H9 (cell line): ENCODE results near the gene DIS3L2. TPM values are rescaled to one million over a fixed set of nuclear protein-coding genes. Genes with fewer than 3 reads are reported as not detected.
"Not testable (repeated sequence)": the region's sequence is repeated elsewhere in the genome, so short reads cannot be mapped to it uniquely, and the experiment has no call there.

Experiments
- DNase-seq: peaks from one replicate; pipeline ENCODE4 v3.0.0-alpha.2; 2017
- H2AFZ ChIP-seq: one replicate; pipeline ENCODE4 v1.6.1; 2013; ENCODE audit warnings: mild to moderate bottlenecking, low read length, control low read depth, moderate library complexity
- H2AK5ac ChIP-seq: 2 replicates; pipeline ENCODE4 v1.6.1; 2013; ENCODE audit warnings: low read length, control low read depth, mixed read lengths; ENCODE audit not compliant: insufficient read length
- H2BK120ac ChIP-seq: one replicate; pipeline ENCODE4 v1.6.1; 2013; ENCODE audit warnings: low read depth, mild to moderate bottlenecking, low read length, control low read depth, inconsistent platforms; ENCODE audit not compliant: poor library complexity, severe bottlenecking
- H2BK12ac ChIP-seq: 2 replicates; pipeline ENCODE4 v1.6.1; 2013; ENCODE audit warnings: low read length, control low read depth, mixed read lengths, low read depth; ENCODE audit not compliant: insufficient read length
- H2BK15ac ChIP-seq: 2 replicates; pipeline ENCODE4 v1.6.1; 2013; ENCODE audit warnings: low read depth, low read length, control low read depth
- H2BK20ac ChIP-seq: one replicate; pipeline ENCODE4 v1.6.1; 2013; ENCODE audit warnings: low read depth, mild to moderate bottlenecking, low read length, control low read depth, inconsistent platforms; ENCODE audit not compliant: poor library complexity, severe bottlenecking
- H2BK5ac ChIP-seq: 2 replicates; pipeline ENCODE4 v1.6.1; 2013; ENCODE audit warnings: low read length, control low read depth, mixed read lengths; ENCODE audit not compliant: insufficient read length
- H3K14ac ChIP-seq: 2 replicates; pipeline ENCODE4 v1.6.1; 2013; ENCODE audit warnings: low read length, control low read depth; ENCODE audit not compliant: insufficient read depth
- H3K18ac ChIP-seq: 2 replicates; pipeline ENCODE4 v1.6.1; 2013; ENCODE audit warnings: low read depth, mild to moderate bottlenecking, mixed read lengths, low read length, control low read depth; ENCODE audit not compliant: insufficient read length
- H3K23ac ChIP-seq: 2 replicates; pipeline ENCODE4 v1.6.1; 2013; ENCODE audit warnings: low read length, control low read depth, mixed read lengths, low read depth; ENCODE audit not compliant: insufficient read length
- H3K23me2 ChIP-seq: 2 replicates; pipeline ENCODE4 v1.6.1; 2013; ENCODE audit warnings: low read depth, mild to moderate bottlenecking, mixed read lengths, low read length, control low read depth; ENCODE audit not compliant: insufficient read length, poor library complexity, severe bottlenecking
- H3K27ac ChIP-seq: 2 replicates; pipeline ENCODE4 v1.5.1; 2013; ENCODE audit warnings: low read length, control low read depth, mixed read lengths, low read depth; ENCODE audit not compliant: insufficient read length
- H3K27me3 ChIP-seq: 2 replicates; pipeline ENCODE4 v1.6.1; 2013; ENCODE audit warnings: low read length, control low read depth, inconsistent platforms; ENCODE audit not compliant: insufficient read depth
- H3K4ac ChIP-seq: 2 replicates; pipeline ENCODE4 v1.6.1; 2013; ENCODE audit warnings: low read depth, mild to moderate bottlenecking, control low read depth, inconsistent platforms, low read length, moderate library complexity
- H3K4me1 ChIP-seq: 2 replicates; pipeline ENCODE4 v1.6.1; 2013; ENCODE audit warnings: low read length, control low read depth, inconsistent platforms; ENCODE audit not compliant: insufficient read depth
- H3K4me2 ChIP-seq: 2 replicates; pipeline ENCODE4 v1.6.1; 2013; ENCODE audit warnings: low read length, control low read depth, mixed read lengths; ENCODE audit not compliant: insufficient read length, insufficient read depth
- H3K56ac ChIP-seq: 2 replicates; pipeline ENCODE4 v1.6.1; 2013; ENCODE audit warnings: low read depth, mild to moderate bottlenecking, mixed read lengths, low read length, control low read depth; ENCODE audit not compliant: insufficient read length
- H3K79me1 ChIP-seq: 2 replicates; pipeline ENCODE4 v1.6.1; 2013; ENCODE audit warnings: low read depth, mild to moderate bottlenecking, moderate library complexity, low read length, control low read depth, inconsistent platforms; ENCODE audit not compliant: insufficient read depth, poor library complexity, severe bottlenecking
- H3K79me2 ChIP-seq: 2 replicates; pipeline ENCODE4 v1.6.1; 2013; ENCODE audit warnings: low read length, control low read depth, inconsistent platforms; ENCODE audit not compliant: insufficient read depth
- H3K9ac ChIP-seq: 2 replicates; pipeline ENCODE4 v1.6.1; 2013; ENCODE audit warnings: low read length, control low read depth, mixed read lengths; ENCODE audit not compliant: insufficient read length; ENCODE audit errors: extremely low read depth
- H3K9me3 ChIP-seq: one replicate; pipeline ENCODE4 v1.6.1; 2013; ENCODE audit warnings: low read depth, low read length, inconsistent platforms; ENCODE audit not compliant: control insufficient read depth
- H3T11ph ChIP-seq: one replicate; pipeline ENCODE4 v1.6.1; 2013; ENCODE audit warnings: mild to moderate bottlenecking, low read length, control low read depth, inconsistent platforms
- H4K20me1 ChIP-seq: one replicate; pipeline ENCODE4 v1.6.1; 2013; ENCODE audit not compliant: control insufficient read depth, insufficient read length, insufficient read depth
- H4K5ac ChIP-seq: 2 replicates; pipeline ENCODE4 v1.6.1; 2013; ENCODE audit warnings: low read depth, mild to moderate bottlenecking, mixed read lengths, low read length, control low read depth; ENCODE audit not compliant: insufficient read length
- H4K8ac ChIP-seq: replicated peaks from 2 replicates; pipeline ENCODE4 v1.6.1; 2013; ENCODE audit warnings: low read length, control low read depth, mixed read lengths, low read depth; ENCODE audit not compliant: insufficient read length
- H4K91ac ChIP-seq: 2 replicates; pipeline ENCODE4 v1.6.1; 2013; ENCODE audit warnings: low read depth, mild to moderate bottlenecking, moderate library complexity, mixed read lengths, low read length, control low read depth; ENCODE audit not compliant: insufficient read length
- H3K27ac Mint-ChIP-seq, 3 experiments: 2 replicates in 2 of 3; 3 replicates in 1 of 3; pipeline ENCODE4 v1.8.0; 2020 to 2021; ENCODE audit warnings: mixed read lengths in 3 of 3, mild to moderate bottlenecking in 1 of 3, moderate library complexity in 1 of 3
- H3K27me3 Mint-ChIP-seq: 2 replicates; pipeline ENCODE4 v1.8.0; 2021; ENCODE audit warnings: low read depth, mild to moderate bottlenecking, moderate library complexity, mixed read lengths
- H3K36me3 Mint-ChIP-seq, 3 experiments: 2 replicates in 2 of 3; 3 replicates in 1 of 3; pipeline ENCODE4 v1.8.0; 2020 to 2021; ENCODE audit warnings: low read depth in 3 of 3, mixed read lengths in 3 of 3; ENCODE audit not compliant: insufficient read depth in 1 of 3
- H3K4me1 Mint-ChIP-seq, 2 experiments: 2 replicates each; pipeline ENCODE4 v1.8.0; 2020; ENCODE audit warnings: mixed read lengths in 2 of 2
- H3K4me3 Mint-ChIP-seq, 2 experiments: 2 replicates in 1 of 2; 3 replicates in 1 of 2; pipeline ENCODE4 v1.8.0; 2020 to 2021; ENCODE audit warnings: mild to moderate bottlenecking in 2 of 2, mixed read lengths in 2 of 2, moderate library complexity in 1 of 2
- H3K9me3 Mint-ChIP-seq, 2 experiments: 2 replicates in 1 of 2; 3 replicates in 1 of 2; pipeline ENCODE4 v1.8.0; 2020; ENCODE audit warnings: mild to moderate bottlenecking in 2 of 2, mixed read lengths in 2 of 2, moderate library complexity in 1 of 2
- CTCF ChIP-seq: fragments of 200-600 bp; sonication (generic); conservative IDR thresholded peaks from 3 replicates; pipeline ENCODE4 v1.8.0; 2021; ENCODE audit warnings: antibody characterized with exemption, mild to moderate bottlenecking
- whole genome bisulfite sequencing: extraction: QIAGEN DNeasy Blood & Tissue Kit; methylation state at CpG from one replicate; pipeline ENCODE4 v1.1.7; 2013; ENCODE audit warnings: missing lambda C conversion rate, low lambda C conversion rate, mixed read lengths; ENCODE audit not compliant: insufficient read length; ENCODE audit errors: extremely low coverage; 5-methylcytosine and 5-hydroxymethylcytosine counted together
- total RNA-seq: library from RNA; stranded (reverse); gene quantifications from 2 replicates; pipeline ENCODE4 v1.2.1, GENCODE V29; 2021

Gene DIS3L2
- total RNA-seq, 1 experiment from 2014 or later, result 28.1 TPM

DNA sequence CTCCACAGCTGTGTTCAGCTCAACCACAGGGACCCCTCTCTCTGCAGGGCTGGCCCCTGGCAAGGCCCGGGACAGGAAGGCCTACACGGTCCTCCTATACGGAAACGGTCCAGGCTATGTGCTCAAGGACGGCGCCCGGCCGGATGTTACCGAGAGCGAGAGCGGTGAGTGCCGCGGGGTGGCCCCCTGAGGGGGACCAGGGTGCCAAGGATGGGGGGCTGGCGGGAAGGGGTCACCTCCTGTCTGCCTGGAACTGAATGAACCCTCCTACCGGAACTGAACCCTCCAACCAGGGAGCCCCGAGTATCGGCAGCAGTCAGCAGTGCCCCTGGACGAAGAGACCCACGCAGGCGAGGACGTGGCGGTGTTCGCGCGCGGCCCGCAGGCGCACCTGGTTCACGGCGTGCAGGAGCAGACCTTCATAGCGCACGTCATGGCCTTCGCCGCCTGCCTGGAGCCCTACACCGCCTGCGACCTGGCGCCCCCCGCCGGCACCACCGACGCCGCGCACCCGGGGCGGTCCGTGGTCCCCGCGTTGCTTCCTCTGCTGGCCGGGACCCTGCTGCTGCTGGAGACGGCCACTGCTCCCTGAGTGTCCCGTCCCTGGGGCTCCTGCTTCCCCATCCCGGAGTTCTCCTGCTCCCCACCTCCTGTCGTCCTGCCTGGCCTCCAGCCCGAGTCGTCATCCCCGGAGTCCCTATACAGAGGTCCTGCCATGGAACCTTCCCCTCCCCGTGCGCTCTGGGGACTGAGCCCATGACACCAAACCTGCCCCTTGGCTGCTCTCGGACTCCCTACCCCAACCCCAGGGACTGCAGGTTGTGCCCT is 419.9 kb downstream of the DIS3L2 start:
- no CpG with 5 or more reads among the region's 59 CpGs for WGBS
- not testable (repeated sequence) for H3K23ac ChIP-seq, H4K20me1 ChIP-seq, H3K9ac ChIP-seq, H3K23me2 ChIP-seq, H4K5ac ChIP-seq, H3K14ac ChIP-seq, H3K9me3 ChIP-seq, H2AK5ac ChIP-seq, H3K4me3 Mint-ChIP-seq, H4K8ac ChIP-seq, H3K4ac ChIP-seq, H3K79me2 ChIP-seq, H3K56ac ChIP-seq, H2BK15ac ChIP-seq, H3K27ac Mint-ChIP-seq, H3K27ac ChIP-seq, H2BK20ac ChIP-seq, H2AFZ ChIP-seq, H2BK12ac ChIP-seq, H2BK120ac ChIP-seq, H3T11ph ChIP-seq, H3K4me1 ChIP-seq, H3K4me2 ChIP-seq, H3K18ac ChIP-seq, H3K9me3 Mint-ChIP-seq, H3K79me1 ChIP-seq, H4K91ac ChIP-seq, H2BK5ac ChIP-seq
- H3K27me3 ChIP-seq, result peaks cover 15% of the 10 kb centered on the region; the same call in 1 of the 2 replicates
- H3K27me3 Mint-ChIP-seq, result peaks cover 47% of the 10 kb centered on the region
- DNase-seq, result peak; percentile 53
- peaks cover 20 to 28% of the 10 kb centered on the region in 2 experiments for H3K4me1 Mint-ChIP-seq
- TF ChIP-seq CTCF, result peak; percentile 32; the same call in 1 of the 3 replicates
- peaks cover 0 to 13% (median 0%) of the 10 kb centered on the region in 3 experiments; a peak in 4 of 7 replicates for H3K36me3 Mint-ChIP-seq
